Bronchial epithelial cell (primary cell): ENCODE results near the gene IGF1. TPM values are rescaled to one million over a fixed set of nuclear protein-coding genes. Genes with fewer than 3 reads are reported as not detected.

Source experiments
- DNase-seq: peaks from one replicate; pipeline ENCODE4 v3.0.0-alpha.2; 2010; ENCODE audit warnings: low read depth
- FAIRE-seq: peaks from 2 replicates; lab custom pipeline; 2011; peaks lifted over from hg19 to GRCh38; lab: Jason Lieb, UNC
- H3K27me3 ChIP-seq: 2 replicates; pipeline ENCODE4 v1.5.1; 2011; ENCODE audit warnings: low read length; ENCODE audit not compliant: control insufficient read depth, insufficient read depth
- H3K36me3 ChIP-seq: 2 replicates; pipeline ENCODE4 v1.5.1; 2011; ENCODE audit warnings: low read length; ENCODE audit not compliant: control insufficient read depth, insufficient read depth
- H3K4me3 ChIP-seq: 2 replicates; pipeline ENCODE4 v1.5.1; 2011; ENCODE audit warnings: mild to moderate bottlenecking, low read depth, low read length, control low read depth
- CTCF ChIP-seq: IDR thresholded peaks from 2 replicates; pipeline ENCODE4 v1.5.1; 2011; ENCODE audit warnings: mild to moderate bottlenecking, moderate library complexity, low read length, control low read depth, inconsistent platforms; ENCODE audit not compliant: insufficient read depth, severe bottlenecking
- total RNA-seq: library from RNA; depleted of rRNA; stranded (reverse); fragments of >200 nt; gene quantifications from 2 replicates; pipeline ENCODE4 v1.2.1, GENCODE V29; 2014

The IGF1 gene
- total RNA-seq, 1 donor from 2014 or later: 0.26 TPM

- no peak overlapping the region for H3K4me3 ChIP-seq
- DNase-seq (no peak), FAIRE-seq (no peak)
- H3K27me3 ChIP-seq: no peaks in the 10 kb centered on the region
- no peak for TF ChIP-seq CTCF
- H3K36me3 ChIP-seq: no peaks in the 10 kb centered on the region
Observed at GRCh38 chr12:102511575-102511974, 31.2 kb upstream of the IGF1 start.

DNA sequence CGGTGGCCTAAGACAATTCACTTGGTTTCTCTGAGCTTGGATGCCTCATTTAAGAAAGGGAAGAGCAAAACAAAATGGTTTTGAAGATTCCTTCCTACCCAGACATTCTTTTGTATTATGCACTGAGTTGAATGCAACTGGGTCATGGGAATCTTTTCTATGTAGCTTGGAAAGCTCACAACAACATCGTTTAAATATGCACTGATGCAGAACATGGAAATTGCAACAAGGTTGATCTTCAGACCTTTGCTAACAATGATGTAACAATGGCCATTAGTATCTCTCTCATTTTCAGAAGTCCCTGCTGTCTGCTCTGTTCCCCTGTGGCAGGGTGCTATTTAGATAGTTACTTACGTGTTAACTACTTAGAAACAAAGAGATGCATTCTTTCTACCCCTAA, 30.1 kb upstream of the IGF1 start:
- no peak for FAIRE-seq
- H3K36me3 ChIP-seq: no peaks in the 10 kb centered on the region
- no peak for DNase-seq
- no peaks in the 10 kb centered on the region for H3K27me3 ChIP-seq
- H3K4me3 ChIP-seq: no peak overlapping the region
- TF ChIP-seq CTCF: no peak

DNA sequence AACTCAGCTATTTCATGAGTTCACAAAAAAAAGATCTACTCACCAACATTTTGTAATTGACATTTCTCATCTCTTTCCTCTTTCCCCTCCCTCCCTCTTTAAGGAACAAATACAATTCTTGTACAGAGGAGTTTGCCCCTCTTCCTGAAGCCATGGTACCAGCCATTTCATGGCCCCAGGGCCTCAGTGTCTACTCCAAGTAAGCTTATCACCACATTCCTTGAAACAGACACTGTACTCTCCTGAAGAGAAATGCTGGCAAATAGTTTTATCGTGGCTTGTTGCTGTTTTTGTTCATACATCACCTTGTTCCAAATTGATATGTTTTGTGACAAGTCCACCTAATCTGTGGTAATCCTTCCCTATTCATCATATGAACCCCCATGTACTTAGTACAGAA, 29.7 kb upstream of the IGF1 start:
- DNase-seq: no peak
- H3K36me3 ChIP-seq: no peaks in the 10 kb centered on the region
- TF ChIP-seq CTCF: no peak
- no peaks in the 10 kb centered on the region for H3K27me3 ChIP-seq
- no peak for FAIRE-seq
- no peak overlapping the region for H3K4me3 ChIP-seq

DNA sequence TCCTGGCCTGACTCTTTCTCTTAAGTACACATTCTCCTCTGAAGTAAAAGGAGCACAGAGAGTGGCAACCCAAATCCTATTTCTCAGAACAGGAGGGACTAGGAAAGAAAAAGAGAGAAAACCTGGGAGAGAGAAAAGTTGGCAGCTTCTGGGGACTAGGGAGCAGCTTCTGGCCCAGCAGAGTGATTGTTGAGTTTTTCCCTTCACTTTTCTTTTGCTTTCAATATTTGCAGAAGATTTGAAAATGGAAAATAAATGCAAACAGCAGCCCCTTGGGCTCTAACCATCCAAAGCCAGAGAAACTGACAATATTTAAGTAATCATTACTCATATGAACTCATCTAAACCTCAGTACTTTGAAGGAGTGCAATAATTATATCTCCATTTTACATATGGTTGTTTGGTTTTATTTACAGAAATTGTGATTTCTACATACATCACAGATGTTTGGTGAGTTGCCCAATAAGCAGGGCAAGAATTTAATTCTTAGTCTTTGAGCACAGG, 28.8 kb upstream of the IGF1 start:
- no peak for FAIRE-seq
- no peaks in the 10 kb centered on the region for H3K27me3 ChIP-seq

GRCh38 chr12:102508052-102508451, 27.7 kb upstream of the IGF1 start:
- no peak for FAIRE-seq
- TF ChIP-seq CTCF: no peak
- no peak for DNase-seq

More for the DNA sequence above, 28.8 kb upstream of the IGF1 start:
- H3K4me3 ChIP-seq: no peak overlapping the region
- H3K36me3 ChIP-seq: no peaks in the 10 kb centered on the region
- no peak for TF ChIP-seq CTCF
- DNase-seq: no peak

GRCh38 chr12:102507301-102507700, 26.9 kb upstream of the IGF1 start:
- FAIRE-seq (no peak), DNase-seq (no peak)
- Histone ChIP-seq H3K4me3 (no peak overlapping the region), H3K27me3 (no peaks in the 10 kb centered on the region), H3K36me3 (no peaks in the 10 kb centered on the region)
- TF ChIP-seq CTCF: no peak

More at GRCh38 chr12:102508052-102508451, 27.7 kb upstream of the IGF1 start:
- no peaks in the 10 kb centered on the region for H3K27me3 ChIP-seq
- H3K4me3 ChIP-seq: no peak overlapping the region
- no peaks in the 10 kb centered on the region for H3K36me3 ChIP-seq
